ENCODE data around the gene COMMD1.

DNA sequence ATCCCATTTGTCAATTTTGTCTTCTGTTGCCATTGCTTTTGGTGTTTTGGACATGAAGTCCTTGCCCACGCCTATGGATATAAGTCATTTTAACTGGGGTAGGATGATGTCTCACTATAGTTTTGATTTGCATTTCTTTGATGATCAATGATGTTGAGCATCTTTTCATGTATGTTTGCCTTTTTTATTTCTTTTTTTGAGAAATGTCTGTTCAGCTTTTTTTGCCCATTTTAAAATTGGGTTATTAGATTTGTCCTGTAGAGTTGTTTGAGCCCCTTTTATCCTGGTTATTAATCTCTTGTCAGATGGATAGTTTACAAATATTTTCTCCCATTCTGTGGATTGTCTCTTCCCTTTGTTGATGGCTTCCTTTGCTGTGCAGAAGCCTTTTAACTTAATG, 75.3 kb downstream of the COMMD1 start:
- TF ChIP-seq CTCF (IDR thresholded peaks at IDR 0.05; ENCODE audit: insufficient read depth, low read length, poor library complexity, severe bottlenecking), result no peak
- TF ChIP-seq EZH2phosphoT487 (conservative IDR thresholded peaks at IDR 0.05; ENCODE audit: low read length), result no peak

Measured in SU-DHL-6 (cell line).